Measurements from ENCODE around the gene RPA1. TPM values are rescaled to one million over a fixed set of nuclear protein-coding genes. Genes with fewer than 3 reads are reported as not detected.
A peak's percentile ranks its signal among the peaks of the same experiment; 100 is the strongest.

RPA1 gene
- total RNA-seq, 1 donor from 2014 or later, result 11.6 TPM

GRCh38 chr17:1907909-1908698, 78.3 kb downstream of the RPA1 start:
- no peak for DNase-seq (ENCODE audit: low read depth)

GRCh38 chr17:1908699-1909309, 79.0 kb downstream of the RPA1 start:
- DNase-seq (ENCODE audit: low read depth), result peak; percentile 84

DNA sequence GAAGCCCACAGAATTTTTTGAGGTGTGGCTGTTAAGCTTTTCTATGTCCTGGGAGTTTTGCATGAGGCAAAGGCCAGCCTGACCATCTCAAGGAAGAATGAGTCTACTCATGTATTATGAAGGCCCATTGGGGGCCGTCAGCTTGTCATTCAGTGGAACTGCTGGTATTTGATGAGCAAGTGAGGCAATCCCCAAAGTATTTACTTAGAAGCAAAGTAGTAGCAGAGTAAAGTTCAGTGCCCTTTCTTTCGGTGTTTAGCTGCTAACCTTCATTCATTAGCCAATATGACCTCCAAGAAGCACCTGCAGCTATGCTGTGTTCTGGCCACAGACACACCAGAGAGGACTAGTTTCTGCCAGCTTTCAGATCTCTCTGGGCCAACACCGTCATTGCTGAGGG, 80.2 kb downstream of the RPA1 start:
- DNase-seq (ENCODE audit: low read depth), result no peak

DNA sequence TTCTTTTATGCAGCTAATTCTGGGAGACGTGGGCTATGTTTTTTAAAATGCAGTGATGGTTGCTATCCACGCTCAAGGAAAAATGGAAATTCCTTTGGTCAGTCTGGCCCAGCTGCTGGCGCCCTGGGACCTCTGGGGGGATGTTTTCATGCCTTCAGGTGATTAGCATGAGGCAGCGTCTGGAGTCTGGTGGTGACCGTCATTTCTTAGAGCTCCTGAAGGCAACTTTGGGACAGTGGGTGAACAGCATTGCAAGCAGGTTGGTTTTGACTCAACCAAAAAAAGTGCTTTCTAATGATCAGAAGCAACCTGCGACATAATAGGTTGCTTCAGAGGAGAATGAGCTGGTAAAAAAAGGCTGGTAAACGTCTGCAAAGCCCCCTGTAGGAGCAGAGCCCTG, 82.3 kb downstream of the RPA1 start:
- DNase-seq (ENCODE audit: low read depth), result no peak

- DNase-seq (ENCODE audit: low read depth), result no peak
These were observed 83.9 kb downstream of the RPA1 start for GRCh38 chr17:1913702-1914101.

- peak; percentile 46 for DNase-seq (ENCODE audit: low read depth)
These were observed 84.9 kb downstream of the RPA1 start for GRCh38 chr17:1914661-1915083.

- DNase-seq (ENCODE audit: low read depth), result no peak
These were observed 86.1 kb downstream of the RPA1 start for GRCh38 chr17:1915889-1916288.

GRCh38 chr17:1916316-1916715, 86.5 kb downstream of the RPA1 start:
- DNase-seq (ENCODE audit: low read depth), result no peak

DNA sequence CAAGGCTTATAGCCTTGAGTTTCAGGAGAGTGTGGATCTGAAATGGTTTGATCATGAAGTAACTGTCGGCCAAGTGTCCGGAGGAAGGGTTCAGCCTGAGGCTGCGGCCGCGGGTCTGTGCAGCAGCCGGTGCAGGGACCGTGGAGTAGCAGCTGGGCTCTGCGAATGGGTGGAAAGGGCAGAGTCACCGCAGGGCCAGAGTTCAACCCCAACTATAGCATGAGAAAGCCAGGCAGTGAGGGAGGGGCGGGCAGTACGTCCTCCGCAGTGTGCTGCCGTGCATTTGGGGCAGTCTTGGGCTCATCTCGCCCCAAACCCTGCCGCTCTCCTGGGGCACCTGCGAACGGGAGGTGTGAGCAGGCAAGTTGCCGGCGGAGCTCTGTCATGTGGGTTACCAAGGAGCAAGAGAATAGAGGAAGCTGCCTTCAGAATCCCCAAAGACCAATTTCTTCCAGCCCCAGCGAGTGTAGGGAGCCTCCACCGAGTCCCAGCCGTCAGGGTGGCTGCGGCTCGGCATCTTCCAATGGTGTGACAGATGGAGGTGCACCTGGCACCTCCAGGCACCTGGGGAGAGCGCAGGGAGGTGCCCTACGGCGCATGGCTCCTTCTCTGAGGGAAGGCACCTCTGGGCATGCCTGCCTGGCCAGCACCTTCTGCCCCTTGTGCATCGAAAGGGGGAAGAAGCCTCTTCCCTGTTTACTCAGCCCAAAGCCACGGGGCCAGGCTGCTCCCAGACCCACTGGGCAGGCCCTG, 87.3 kb downstream of the RPA1 start:
- no peak for DNase-seq (ENCODE audit: low read depth)

DNA sequence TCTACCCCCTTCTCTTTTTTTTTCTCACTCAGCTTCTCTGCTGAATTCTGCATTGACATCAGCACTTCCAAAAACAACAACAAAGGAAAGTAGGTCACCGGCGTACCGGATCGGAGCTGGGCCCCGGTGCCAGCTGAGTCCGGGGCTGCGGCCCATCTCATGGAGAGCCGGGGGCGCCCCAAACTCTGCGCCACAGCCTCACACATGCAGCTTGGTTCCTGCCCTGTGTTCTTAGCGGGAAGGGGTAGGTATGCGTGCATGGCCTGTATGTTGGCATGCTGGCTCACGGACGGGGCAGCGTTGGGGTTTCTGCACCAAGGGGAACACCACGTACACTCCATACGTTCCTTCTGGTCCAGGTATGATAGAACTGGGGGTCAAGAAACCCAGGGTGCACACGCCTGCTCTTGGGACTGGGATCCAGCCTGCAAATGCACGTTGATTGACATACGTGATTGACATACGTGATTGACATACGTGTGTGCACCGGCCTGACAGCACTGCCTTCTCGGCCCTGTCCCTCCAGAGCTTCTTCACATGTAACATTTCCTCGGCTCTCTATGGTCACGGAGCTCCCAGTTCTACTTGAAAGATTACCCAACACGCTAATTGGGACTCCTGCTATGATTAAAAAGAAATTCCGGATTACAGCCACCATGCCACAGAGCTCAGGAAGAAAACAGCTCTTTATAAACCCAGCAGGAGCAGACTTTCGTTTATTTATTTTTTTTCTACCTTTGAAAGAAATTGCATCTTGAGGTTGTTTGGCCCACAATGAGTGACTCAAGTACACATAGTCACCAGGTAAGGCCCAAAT, 88.7 kb downstream of the RPA1 start:
- DNase-seq (ENCODE audit: low read depth), result no peak

GRCh38 chr17:1919201-1919600, 89.4 kb downstream of the RPA1 start:
- DNase-seq (ENCODE audit: low read depth), result no peak

DNA sequence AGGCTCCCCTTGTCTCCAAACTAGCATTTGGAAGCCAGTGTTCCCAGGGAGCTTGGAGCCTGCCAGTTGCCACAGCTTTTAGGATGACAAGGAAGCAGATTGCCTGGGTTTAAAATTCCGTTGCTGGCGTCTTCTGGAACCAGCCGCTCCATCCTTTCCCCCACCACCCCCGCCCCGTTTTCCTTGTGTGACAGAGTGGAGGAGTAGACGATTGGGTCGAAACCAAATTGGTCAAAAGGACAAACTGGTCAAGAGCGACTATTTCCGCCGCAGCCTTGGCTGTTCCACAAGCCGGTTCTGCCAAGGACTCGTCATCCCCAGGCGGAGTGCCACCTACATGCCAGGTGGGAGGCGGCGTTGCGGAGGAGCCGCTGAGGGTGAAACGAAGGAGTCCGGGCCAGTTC, 91.1 kb downstream of the RPA1 start:
- no peak for DNase-seq (ENCODE audit: low read depth)

GRCh38 chr17:1928976-1929375, 99.2 kb downstream of the RPA1 start:
- DNase-seq (ENCODE audit: low read depth), result peak; percentile 70

- DNase-seq (ENCODE audit: low read depth), result no peak
These were observed 100.5 kb downstream of the RPA1 start for GRCh38 chr17:1930337-1930645.

- peak; percentile 95 for DNase-seq (ENCODE audit: low read depth)
These were observed 102.2 kb downstream of the RPA1 start for GRCh38 chr17:1931844-1932579.

GRCh38 chr17:1933875-1934715, 104.3 kb downstream of the RPA1 start:
- peak; percentile 82 for DNase-seq (ENCODE audit: low read depth)

DNA sequence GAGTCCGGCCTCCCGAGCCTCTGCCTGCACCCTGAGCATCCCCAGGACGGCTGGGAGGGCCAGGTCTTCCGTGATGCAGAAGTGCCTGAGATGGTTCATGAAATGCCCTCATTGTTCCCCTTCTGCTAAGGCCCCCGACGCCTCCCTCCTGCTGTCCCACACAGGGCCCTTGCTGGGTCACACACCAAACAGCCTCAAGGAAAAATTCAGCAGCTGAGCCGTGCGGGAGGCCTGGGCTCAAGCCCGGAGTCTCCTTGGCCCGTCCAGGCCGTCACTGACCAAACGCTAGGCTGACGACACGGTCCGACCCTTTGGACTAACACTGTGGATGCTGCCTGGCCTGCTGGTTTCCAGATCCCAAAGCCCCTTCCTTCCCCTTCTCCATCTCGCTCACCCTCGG, 105.1 kb downstream of the RPA1 start:
- no peak for DNase-seq (ENCODE audit: low read depth)

GRCh38 chr17:1936766-1937165, 107.0 kb downstream of the RPA1 start:
- no peak for DNase-seq (ENCODE audit: low read depth)

- no peak for DNase-seq (ENCODE audit: low read depth)
These were observed 107.7 kb downstream of the RPA1 start for GRCh38 chr17:1937461-1937860.
